NB4 (cell line): ENCODE measurements around the gene SNU13.

Source experiments
- MYC ChIP-seq: IDR thresholded peaks from 2 replicates; pipeline ENCODE4 v1.6.1; 2011; ENCODE audit warnings: low read depth, low read length
- POLR2A ChIP-seq: IDR thresholded peaks from 2 replicates; pipeline ENCODE4 v1.6.1; 2011; ENCODE audit warnings: mild to moderate bottlenecking; ENCODE audit not compliant: insufficient read length; ENCODE audit errors: extremely low read depth
- TF ChIP-seq, protein P1 (sequence below): IDR thresholded peaks from one replicate; pipeline ENCODE4 v1.5.1; 2012; ENCODE audit warnings: low read depth, low read length
- TF ChIP-seq, protein P2 (sequence below): IDR thresholded peaks from 2 replicates; pipeline ENCODE4 v1.6.1; 2011; ENCODE audit warnings: low read depth, low read length

DNA sequence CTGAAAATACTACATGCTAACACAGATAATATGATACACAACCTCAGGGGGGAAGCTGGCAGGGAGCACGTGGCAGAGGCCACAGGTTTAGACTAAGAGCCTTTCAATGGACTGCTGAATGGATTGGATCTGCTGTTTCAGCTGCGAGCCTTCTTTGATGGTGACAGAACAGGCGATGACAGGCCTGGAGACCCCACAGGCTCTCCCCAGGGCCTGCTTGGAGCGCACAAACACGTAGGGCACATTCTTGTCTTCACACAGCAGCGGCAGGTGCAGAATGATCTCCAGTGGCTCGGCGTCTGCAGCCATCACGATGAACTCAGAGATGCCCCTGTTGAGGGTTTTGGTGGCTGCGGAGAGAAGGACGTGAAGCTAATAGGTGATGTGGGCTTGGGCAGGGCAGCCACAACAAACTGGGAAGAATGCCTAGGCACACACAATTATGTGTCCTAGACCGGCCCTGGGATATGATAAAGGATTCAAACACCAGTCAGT is 13.8 kb downstream of the SNU13 start:
- TF ChIP-seq POLR2A (no peak), MYC (no peak)
- TF ChIP-seq, protein P1, sequence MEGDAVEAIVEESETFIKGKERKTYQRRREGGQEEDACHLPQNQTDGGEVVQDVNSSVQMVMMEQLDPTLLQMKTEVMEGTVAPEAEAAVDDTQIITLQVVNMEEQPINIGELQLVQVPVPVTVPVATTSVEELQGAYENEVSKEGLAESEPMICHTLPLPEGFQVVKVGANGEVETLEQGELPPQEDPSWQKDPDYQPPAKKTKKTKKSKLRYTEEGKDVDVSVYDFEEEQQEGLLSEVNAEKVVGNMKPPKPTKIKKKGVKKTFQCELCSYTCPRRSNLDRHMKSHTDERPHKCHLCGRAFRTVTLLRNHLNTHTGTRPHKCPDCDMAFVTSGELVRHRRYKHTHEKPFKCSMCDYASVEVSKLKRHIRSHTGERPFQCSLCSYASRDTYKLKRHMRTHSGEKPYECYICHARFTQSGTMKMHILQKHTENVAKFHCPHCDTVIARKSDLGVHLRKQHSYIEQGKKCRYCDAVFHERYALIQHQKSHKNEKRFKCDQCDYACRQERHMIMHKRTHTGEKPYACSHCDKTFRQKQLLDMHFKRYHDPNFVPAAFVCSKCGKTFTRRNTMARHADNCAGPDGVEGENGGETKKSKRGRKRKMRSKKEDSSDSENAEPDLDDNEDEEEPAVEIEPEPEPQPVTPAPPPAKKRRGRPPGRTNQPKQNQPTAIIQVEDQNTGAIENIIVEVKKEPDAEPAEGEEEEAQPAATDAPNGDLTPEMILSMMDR = no peak
- TF ChIP-seq, protein P2, sequence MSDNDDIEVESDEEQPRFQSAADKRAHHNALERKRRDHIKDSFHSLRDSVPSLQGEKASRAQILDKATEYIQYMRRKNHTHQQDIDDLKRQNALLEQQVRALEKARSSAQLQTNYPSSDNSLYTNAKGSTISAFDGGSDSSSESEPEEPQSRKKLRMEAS = no peak
